K562 (cell line): ENCODE results near the gene FZD1. TPM values are rescaled to one million over a fixed set of nuclear protein-coding genes. Genes with fewer than 3 reads are reported as not detected.

Experiments used
- BRD9 ChIP-seq: fragments of 450-650 bp; IDR thresholded peaks from 2 replicates; pipeline ENCODE4 v1.6.1; 2018; ENCODE audit warnings: low read depth; ENCODE audit not compliant: partially characterized antibody
- BRF2 ChIP-seq: IDR thresholded peaks from 3 replicates; pipeline ENCODE4 v1.6.1; 2011; ENCODE audit warnings: borderline replicate concordance, mild to moderate bottlenecking; ENCODE audit not compliant: insufficient read length, insufficient read depth
- CC2D1A ChIP-seq: fragments of 450-650 bp; IDR thresholded peaks from 2 replicates; pipeline ENCODE4 v1.6.1; 2017; ENCODE audit warnings: mild to moderate bottlenecking
- CXXC5 ChIP-seq: fragments of 250-450 bp; sonication (Bioruptor Pico); IDR thresholded peaks from 2 replicates; pipeline ENCODE4 v1.8.0; 2022; ENCODE audit warnings: inconsistent platforms, mild to moderate bottlenecking, moderate library complexity
- TFE3 ChIP-seq: fragments of 450-650 bp; formaldehyde crosslinking; IDR thresholded peaks from 2 replicates; pipeline ENCODE4 v1.4.0; 2020; ENCODE audit warnings: mild to moderate bottlenecking, mixed read lengths
- ZFPM2 ChIP-seq: fragments of 250-450 bp; sonication (Bioruptor Pico); IDR thresholded peaks from 2 replicates; pipeline ENCODE4 v1.5.1; 2022; ENCODE audit warnings: mild to moderate bottlenecking
- ZNF232 ChIP-seq: sonication (generic); formaldehyde crosslinking; IDR thresholded peaks from 2 replicates; pipeline ENCODE4 v1.8.0; 2022; ENCODE audit warnings: mild to moderate bottlenecking, missing genetic modification reagents
- polyA plus RNA-seq, 8 experiments: library from polyadenylated mRNA; depleted of rRNA in 4 of 8; stranded (reverse) in 5 of 8; unstranded in 3 of 8; fragments of >200 nt; fragmentation: Nextera tagmentation in 2 of 8; fragmentation: Illumina TruSeq in 1 of 8; extraction: Ambion mirVana in 2 of 8; extraction: Trizol in 1 of 8; gene quantifications; 2 replicates each; pipeline versions ENCODE4 v1.2.1 to v1.2.3, GENCODE V29; 2011 to 2014; ENCODE audit warnings: inconsistent platforms in 1 of 8, missing spikeins in 1 of 8
- total RNA-seq, 7 experiments: library from RNA; depleted of rRNA in 6 of 7; stranded (reverse); fragments of >200 nt in 6 of 7; fragmentation: Illumina TruSeq in 2 of 7; extraction: Trizol in 2 of 7; gene quantifications; 2 replicates each; pipeline versions ENCODE4 v1.2.1 to v1.2.3, GENCODE V29; 2011 to 2021; ENCODE audit warnings: low replicate concordance in 1 of 7
- TF ChIP-seq, protein P1 (sequence below), 2 experiments: fragments of 450-650 bp; formaldehyde crosslinking in 1 of 2; IDR thresholded peaks; 2 replicates each; pipeline versions ENCODE4 v1.4.0 to v1.6.1; 2014 to 2020; ENCODE audit warnings: mild to moderate bottlenecking in 2 of 2, borderline replicate concordance in 1 of 2, low read depth in 1 of 2
- TF ChIP-seq, protein P2 (sequence below): sonication (generic); formaldehyde crosslinking; IDR thresholded peaks from 2 replicates; pipeline ENCODE4 v1.8.1; 2023; ENCODE audit warnings: mild to moderate bottlenecking, missing genetic modification reagents
- TF ChIP-seq, protein P3 (sequence below), 3 experiments: IDR thresholded peaks in 2 of 3; conservative IDR thresholded peaks in 1 of 3; 2 replicates each; pipeline ENCODE4 v1.5.1; 2011 to 2012; ENCODE audit warnings: low read length in 3 of 3, mild to moderate bottlenecking in 3 of 3, control low read depth in 2 of 3, improper control_type of control experiment in 1 of 3, inconsistent platforms in 1 of 3, low read depth in 1 of 3, mixed read lengths in 1 of 3, moderate library complexity in 1 of 3; ENCODE audit not compliant: insufficient read depth in 2 of 3

Gene FZD1
- total and polyA plus RNA-seq, 9 of the 15 experiments (the other 6 are each of a cell fraction or from before 2014, with no cell fraction given), result 0.25 to 5.1 (median 1.8) TPM

- TF ChIP-seq, protein P1, sequence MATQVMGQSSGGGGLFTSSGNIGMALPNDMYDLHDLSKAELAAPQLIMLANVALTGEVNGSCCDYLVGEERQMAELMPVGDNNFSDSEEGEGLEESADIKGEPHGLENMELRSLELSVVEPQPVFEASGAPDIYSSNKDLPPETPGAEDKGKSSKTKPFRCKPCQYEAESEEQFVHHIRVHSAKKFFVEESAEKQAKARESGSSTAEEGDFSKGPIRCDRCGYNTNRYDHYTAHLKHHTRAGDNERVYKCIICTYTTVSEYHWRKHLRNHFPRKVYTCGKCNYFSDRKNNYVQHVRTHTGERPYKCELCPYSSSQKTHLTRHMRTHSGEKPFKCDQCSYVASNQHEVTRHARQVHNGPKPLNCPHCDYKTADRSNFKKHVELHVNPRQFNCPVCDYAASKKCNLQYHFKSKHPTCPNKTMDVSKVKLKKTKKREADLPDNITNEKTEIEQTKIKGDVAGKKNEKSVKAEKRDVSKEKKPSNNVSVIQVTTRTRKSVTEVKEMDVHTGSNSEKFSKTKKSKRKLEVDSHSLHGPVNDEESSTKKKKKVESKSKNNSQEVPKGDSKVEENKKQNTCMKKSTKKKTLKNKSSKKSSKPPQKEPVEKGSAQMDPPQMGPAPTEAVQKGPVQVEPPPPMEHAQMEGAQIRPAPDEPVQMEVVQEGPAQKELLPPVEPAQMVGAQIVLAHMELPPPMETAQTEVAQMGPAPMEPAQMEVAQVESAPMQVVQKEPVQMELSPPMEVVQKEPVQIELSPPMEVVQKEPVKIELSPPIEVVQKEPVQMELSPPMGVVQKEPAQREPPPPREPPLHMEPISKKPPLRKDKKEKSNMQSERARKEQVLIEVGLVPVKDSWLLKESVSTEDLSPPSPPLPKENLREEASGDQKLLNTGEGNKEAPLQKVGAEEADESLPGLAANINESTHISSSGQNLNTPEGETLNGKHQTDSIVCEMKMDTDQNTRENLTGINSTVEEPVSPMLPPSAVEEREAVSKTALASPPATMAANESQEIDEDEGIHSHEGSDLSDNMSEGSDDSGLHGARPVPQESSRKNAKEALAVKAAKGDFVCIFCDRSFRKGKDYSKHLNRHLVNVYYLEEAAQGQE (IDR thresholded peaks at IDR 0.05; ENCODE audit: borderline replicate concordance), result peak; percentile 82
- TF ChIP-seq, protein P1 (CRISPR knock-in tag; IDR thresholded peaks at IDR 0.05; ENCODE audit: low read depth), result no peak
- TF ChIP-seq ZNF232 (CRISPR knock-in tag) (no peak), BRF2 (no peak), CXXC5 (CRISPR knock-in tag) (no peak), TFE3 (CRISPR knock-in tag) (no peak), ZFPM2 (CRISPR knock-in tag) (no peak), CC2D1A (peak; percentile 60; the same call in 1 of the 2 replicates), BRD9 (no peak)
- TF ChIP-seq, protein P2, sequence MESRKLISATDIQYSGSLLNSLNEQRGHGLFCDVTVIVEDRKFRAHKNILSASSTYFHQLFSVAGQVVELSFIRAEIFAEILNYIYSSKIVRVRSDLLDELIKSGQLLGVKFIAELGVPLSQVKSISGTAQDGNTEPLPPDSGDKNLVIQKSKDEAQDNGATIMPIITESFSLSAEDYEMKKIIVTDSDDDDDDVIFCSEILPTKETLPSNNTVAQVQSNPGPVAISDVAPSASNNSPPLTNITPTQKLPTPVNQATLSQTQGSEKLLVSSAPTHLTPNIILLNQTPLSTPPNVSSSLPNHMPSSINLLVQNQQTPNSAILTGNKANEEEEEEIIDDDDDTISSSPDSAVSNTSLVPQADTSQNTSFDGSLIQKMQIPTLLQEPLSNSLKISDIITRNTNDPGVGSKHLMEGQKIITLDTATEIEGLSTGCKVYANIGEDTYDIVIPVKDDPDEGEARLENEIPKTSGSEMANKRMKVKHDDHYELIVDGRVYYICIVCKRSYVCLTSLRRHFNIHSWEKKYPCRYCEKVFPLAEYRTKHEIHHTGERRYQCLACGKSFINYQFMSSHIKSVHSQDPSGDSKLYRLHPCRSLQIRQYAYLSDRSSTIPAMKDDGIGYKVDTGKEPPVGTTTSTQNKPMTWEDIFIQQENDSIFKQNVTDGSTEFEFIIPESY, result no peak
- TF ChIP-seq, protein P3, sequence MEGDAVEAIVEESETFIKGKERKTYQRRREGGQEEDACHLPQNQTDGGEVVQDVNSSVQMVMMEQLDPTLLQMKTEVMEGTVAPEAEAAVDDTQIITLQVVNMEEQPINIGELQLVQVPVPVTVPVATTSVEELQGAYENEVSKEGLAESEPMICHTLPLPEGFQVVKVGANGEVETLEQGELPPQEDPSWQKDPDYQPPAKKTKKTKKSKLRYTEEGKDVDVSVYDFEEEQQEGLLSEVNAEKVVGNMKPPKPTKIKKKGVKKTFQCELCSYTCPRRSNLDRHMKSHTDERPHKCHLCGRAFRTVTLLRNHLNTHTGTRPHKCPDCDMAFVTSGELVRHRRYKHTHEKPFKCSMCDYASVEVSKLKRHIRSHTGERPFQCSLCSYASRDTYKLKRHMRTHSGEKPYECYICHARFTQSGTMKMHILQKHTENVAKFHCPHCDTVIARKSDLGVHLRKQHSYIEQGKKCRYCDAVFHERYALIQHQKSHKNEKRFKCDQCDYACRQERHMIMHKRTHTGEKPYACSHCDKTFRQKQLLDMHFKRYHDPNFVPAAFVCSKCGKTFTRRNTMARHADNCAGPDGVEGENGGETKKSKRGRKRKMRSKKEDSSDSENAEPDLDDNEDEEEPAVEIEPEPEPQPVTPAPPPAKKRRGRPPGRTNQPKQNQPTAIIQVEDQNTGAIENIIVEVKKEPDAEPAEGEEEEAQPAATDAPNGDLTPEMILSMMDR (IDR thresholded peaks at IDR 0.05 in 2 of 3, conservative IDR thresholded peaks at IDR 0.05 in 1 of 3; ENCODE audit: insufficient read depth in 2 of 3, low read depth in 1 of 3, low read length in 3 of 3), result peak; percentile 74 to 85 (median 82)
Measured at GRCh38 chr7:91288208-91288824, 24.1 kb downstream of the FZD1 start (continued).
